HEK293T (cell line): Measurements from ENCODE around the gene BRIP1.
"Not testable (repeated sequence)": the region's sequence is repeated elsewhere in the genome, so short reads cannot be mapped to it uniquely, and the experiment has no call there.

ENCODE experiments used
- CTCF ChIA-PET: fragments of 350-600 bp; formaldehyde crosslinking; extraction: SDS; loops from one replicate; lab custom pipeline; 2021; ENCODE audit warnings: antibody characterized with exemption, inconsistent platforms; lab: Yijun Ruan, JAX
- POLR2A ChIA-PET: fragments of 350-600 bp; formaldehyde crosslinking; extraction: SDS; loops from one replicate; lab custom pipeline; 2020; ENCODE audit warnings: antibody characterized with exemption, inconsistent platforms; lab: Yijun Ruan, JAX
- DNase-seq: peaks from one replicate; pipeline ENCODE4 v3.0.0; 2012; ENCODE audit warnings: mixed read lengths; ENCODE audit errors: extremely low spot score
- ARNT ChIP-seq: fragments of 450-650 bp; IDR thresholded peaks from 2 replicates; pipeline ENCODE4 v1.6.1; 2017; ENCODE audit warnings: mild to moderate bottlenecking
- BHLHE40 ChIP-seq: fragments of 450-650 bp; IDR thresholded peaks from 2 replicates; pipeline ENCODE4 v1.6.1; 2016; ENCODE audit warnings: mild to moderate bottlenecking, moderate library complexity, borderline replicate concordance
- CTBP1 ChIP-seq: fragments of 450-650 bp; IDR thresholded peaks from 2 replicates; pipeline ENCODE4 v1.6.1; 2016; ENCODE audit warnings: borderline replicate concordance
- ELF4 ChIP-seq: fragments of 450-650 bp; IDR thresholded peaks from 2 replicates; pipeline ENCODE4 v1.6.1; 2017; ENCODE audit warnings: antibody characterized with exemption
- FOXA1 ChIP-seq: fragments of 450-650 bp; IDR thresholded peaks from 2 replicates; pipeline ENCODE4 v1.6.1; 2016; ENCODE audit warnings: mild to moderate bottlenecking
- FOXK2 ChIP-seq: fragments of 450-650 bp; IDR thresholded peaks from 2 replicates; pipeline ENCODE4 v1.6.1; 2016; ENCODE audit warnings: mild to moderate bottlenecking
- FOXM1 ChIP-seq: fragments of 450-650 bp; IDR thresholded peaks from 2 replicates; pipeline ENCODE4 v1.6.1; 2017; ENCODE audit warnings: mild to moderate bottlenecking, borderline replicate concordance
- HDGF ChIP-seq: fragments of 450-650 bp; IDR thresholded peaks from 2 replicates; pipeline ENCODE4 v1.6.1; 2017; ENCODE audit warnings: antibody characterized with exemption, borderline replicate concordance
- L3MBTL2 ChIP-seq: fragments of 450-650 bp; conservative IDR thresholded peaks from 2 replicates; pipeline ENCODE4 v1.6.1; 2016; ENCODE audit warnings: mild to moderate bottlenecking
- LEF1 ChIP-seq: fragments of 450-650 bp; IDR thresholded peaks from 2 replicates; pipeline ENCODE4 v1.6.1; 2017; ENCODE audit warnings: mild to moderate bottlenecking, borderline replicate concordance
- NFRKB ChIP-seq: fragments of 450-650 bp; IDR thresholded peaks from 2 replicates; pipeline ENCODE4 v1.6.1; 2016; ENCODE audit warnings: mild to moderate bottlenecking, moderate library complexity
- SP1 ChIP-seq: fragments of 450-650 bp; IDR thresholded peaks from 2 replicates; pipeline ENCODE4 v1.6.1; 2017
- SUZ12 ChIP-seq: fragments of 450-650 bp; IDR thresholded peaks from 2 replicates; pipeline ENCODE4 v1.6.1; 2016; ENCODE audit warnings: mild to moderate bottlenecking
- TARDBP ChIP-seq: fragments of 450-650 bp; IDR thresholded peaks from 2 replicates; pipeline ENCODE4 v1.6.1; 2016
- ZNF384 ChIP-seq: fragments of 450-650 bp; IDR thresholded peaks from 2 replicates; pipeline ENCODE4 v1.6.1; 2016
- TF ChIP-seq, protein P1 (sequence below): fragments of 450-650 bp; IDR thresholded peaks from 2 replicates; pipeline ENCODE4 v1.6.1; 2016

Gene BRIP1

DNA sequence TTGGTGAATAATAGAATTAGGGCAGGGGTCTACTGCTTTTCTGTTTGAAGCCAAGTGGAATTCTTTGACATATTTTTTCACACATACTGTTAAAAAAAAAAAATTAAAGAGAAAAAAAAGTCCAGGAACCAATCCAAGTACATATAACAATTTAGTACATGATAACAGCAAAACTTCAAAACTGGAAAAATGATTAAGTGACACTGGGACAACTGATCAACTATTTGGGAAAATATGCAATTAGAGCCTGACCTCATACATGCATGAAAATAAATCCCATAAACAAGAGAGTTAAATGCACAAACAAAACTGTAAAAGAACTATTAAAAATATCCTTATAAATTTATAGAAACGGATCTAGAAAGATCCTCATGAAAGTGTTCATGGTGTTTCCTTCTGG lies 27.7 kb downstream of the BRIP1 start:
- TF ChIP-seq CTBP1 (no peak), ARNT (no peak), BHLHE40 (no peak), NFRKB (no peak)
- CTCF ChIA-PET, result no interaction called here
- POLR2A ChIA-PET, result interaction anchor here (1.4 kb wide), 1 partner anchor 423 kb away, joined by 3 read pairs; no protein-coding TSS in a partner anchor
- DNase-seq, result no peak

DNA sequence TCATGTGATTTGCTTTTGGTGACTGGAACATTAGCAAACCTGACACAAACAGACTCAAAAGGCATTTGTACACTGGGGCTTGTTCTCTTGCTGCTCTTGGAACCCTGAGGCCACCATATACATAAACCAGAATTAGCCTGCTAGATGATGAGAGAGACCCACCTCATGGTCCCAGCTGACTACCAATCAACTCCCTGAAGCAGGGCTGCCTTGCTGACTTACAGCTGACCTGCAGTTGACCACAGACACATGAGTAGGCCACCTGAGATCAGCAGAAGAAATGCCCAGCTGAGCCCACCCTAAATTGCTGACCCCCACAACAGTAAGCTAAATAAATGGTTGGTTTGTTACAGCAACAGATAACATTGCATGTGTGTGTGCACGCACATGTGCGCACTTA lies 28.7 kb downstream of the BRIP1 start:
- TF ChIP-seq ZNF384 (no peak), L3MBTL2 (no peak), FOXK2 (no peak), LEF1 (no peak), CTBP1 (no peak), SP1 (no peak), BHLHE40 (no peak), HDGF (no peak), SUZ12 (no peak), NFRKB (no peak), ELF4 (no peak), FOXA1 (no peak), ARNT (no peak)
- TF ChIP-seq, protein P1, sequence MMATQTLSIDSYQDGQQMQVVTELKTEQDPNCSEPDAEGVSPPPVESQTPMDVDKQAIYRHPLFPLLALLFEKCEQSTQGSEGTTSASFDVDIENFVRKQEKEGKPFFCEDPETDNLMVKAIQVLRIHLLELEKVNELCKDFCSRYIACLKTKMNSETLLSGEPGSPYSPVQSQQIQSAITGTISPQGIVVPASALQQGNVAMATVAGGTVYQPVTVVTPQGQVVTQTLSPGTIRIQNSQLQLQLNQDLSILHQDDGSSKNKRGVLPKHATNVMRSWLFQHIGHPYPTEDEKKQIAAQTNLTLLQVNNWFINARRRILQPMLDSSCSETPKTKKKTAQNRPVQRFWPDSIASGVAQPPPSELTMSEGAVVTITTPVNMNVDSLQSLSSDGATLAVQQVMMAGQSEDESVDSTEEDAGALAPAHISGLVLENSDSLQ, result no peak
- no peak for DNase-seq
- CTCF ChIA-PET, result interaction anchor here (0.6 kb wide), 1 partner anchor 198 kb away, joined by 3 read pairs; no protein-coding TSS in a partner anchor
- POLR2A ChIA-PET, result interaction anchor here (1.2 kb wide), 1 partner anchor 29 kb away, joined by 4 read pairs; the partner anchor contains the start of gene BRIP1

DNA sequence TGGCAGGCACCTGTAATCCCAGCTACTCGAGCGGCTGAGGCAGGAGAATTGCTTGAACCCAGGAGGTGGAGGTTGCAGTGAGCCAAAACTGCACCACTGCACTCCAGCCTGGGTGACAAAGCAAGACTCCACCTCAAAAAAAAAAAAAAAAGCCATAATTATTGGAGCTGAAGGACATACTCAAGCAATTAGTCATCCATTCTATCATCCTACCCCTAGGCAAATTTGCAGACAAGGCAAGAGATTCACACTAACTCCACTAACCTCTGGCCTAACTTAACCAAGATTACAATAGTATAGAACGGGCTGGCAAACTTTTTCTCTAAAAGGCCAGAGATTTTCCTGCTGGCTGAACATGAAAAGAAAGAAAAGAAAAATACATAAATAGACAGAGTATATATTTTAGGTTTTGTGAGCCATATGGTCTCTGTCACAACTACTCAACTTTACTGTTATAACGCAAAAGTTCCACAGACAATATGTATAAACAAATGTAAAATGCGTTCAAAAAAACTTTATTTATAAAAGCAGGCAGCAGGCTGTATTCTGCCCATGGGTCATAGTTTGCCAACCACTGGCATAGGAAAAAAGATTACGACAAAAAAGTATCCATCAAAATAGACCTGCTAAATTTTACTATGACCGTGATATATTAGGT lies 29.7 kb downstream of the BRIP1 start:
- DNase-seq, result no peak
- POLR2A ChIA-PET, result interaction anchor here (1.2 kb wide), 1 partner anchor 30 kb away, joined by 4 read pairs; the partner anchor contains the start of gene BRIP1
- TF ChIP-seq, protein P1, result no peak
- TF ChIP-seq L3MBTL2, result no peak

DNA sequence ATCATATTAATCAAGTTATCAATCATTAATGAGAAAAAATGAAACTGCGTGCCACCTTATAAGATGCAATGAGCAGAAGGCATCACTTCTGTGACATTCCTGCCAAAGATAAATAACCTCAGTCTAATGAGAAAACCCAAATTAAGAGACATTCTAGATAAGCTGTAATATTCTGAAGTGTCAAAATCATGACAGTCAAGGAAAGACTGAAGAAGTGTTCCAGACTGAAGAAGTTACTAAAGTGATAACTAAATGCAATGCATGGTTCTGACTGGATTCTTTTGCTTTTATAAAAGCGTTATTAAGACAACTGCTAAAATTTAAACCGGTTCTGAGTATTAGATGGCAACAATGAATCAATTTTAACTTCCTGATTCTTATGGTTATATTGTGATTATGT lies 30.9 kb downstream of the BRIP1 start:
- ChIA-PET CTCF (no interaction called here), POLR2A (interaction anchor here (0.9 kb wide), 1 partner anchor 10 kb away, joined by 3 read pairs; no protein-coding TSS in a partner anchor)
- DNase-seq, result no peak
- TF ChIP-seq TARDBP, result no peak
- no peak for TF ChIP-seq ZNF384
- TF ChIP-seq SP1, result no peak
- no peak for TF ChIP-seq FOXA1
- no peak for TF ChIP-seq FOXK2
- no peak for TF ChIP-seq FOXM1
- no peak for TF ChIP-seq L3MBTL2
- TF ChIP-seq ELF4, result no peak
- TF ChIP-seq ARNT, result no peak
- no peak for TF ChIP-seq BHLHE40
- no peak for TF ChIP-seq SUZ12

More for the DNA sequence above, 29.7 kb downstream of the BRIP1 start:
- CTCF ChIA-PET, result interaction anchor here (0.7 kb wide), 1 partner anchor 10 kb away, joined by 3 read pairs; no protein-coding TSS in a partner anchor

DNA sequence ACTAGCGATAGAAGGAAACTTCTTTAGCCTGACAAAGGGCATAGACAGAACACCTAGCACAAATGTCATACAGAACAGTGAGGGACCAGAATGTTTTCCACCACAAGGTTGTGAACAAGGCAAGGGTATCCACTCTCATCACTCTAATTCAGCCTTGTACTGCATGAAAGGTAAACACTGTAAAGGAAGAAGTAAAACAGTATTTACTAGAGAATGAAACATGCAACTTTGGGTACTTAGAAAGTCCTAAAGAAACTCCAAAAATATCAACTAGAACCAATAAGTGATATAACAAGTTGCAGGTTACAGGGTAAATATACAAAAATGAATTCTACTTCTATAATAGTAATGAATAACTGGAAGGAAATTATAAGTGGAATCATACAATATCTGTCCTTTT lies 32.2 kb downstream of the BRIP1 start:
- ChIA-PET POLR2A (no interaction called here), CTCF (no interaction called here)
- TF ChIP-seq, protein P1, result no peak
- TF ChIP-seq SP1, result no peak
- no peak for DNase-seq

DNA sequence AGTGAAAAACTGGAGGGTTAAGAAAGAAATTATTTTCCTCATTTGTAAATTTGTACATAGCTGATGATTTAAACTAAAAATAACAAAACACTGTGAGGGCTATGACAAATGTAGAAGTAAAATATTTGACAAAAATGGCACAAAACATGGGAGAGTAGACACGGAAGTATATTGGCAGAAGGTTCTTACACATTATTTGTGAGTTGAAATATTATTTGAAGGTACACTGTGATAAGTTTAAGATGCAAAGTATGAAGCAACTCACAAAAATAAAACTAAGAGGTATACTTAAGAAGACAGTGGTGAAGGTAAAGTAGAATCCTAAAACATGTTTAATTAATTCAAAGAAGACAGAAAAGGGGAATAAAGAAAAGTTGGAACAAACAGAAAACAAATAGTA lies 34.6 kb downstream of the BRIP1 start:
- ChIA-PET POLR2A (no interaction called here), CTCF (no interaction called here)
- no peak for DNase-seq
- TF ChIP-seq NFRKB (no peak), L3MBTL2 (no peak), HDGF (no peak), SUZ12 (no peak), BHLHE40 (no peak), ELF4 (no peak), LEF1 (no peak), ZNF384 (no peak), FOXK2 (no peak)

DNA sequence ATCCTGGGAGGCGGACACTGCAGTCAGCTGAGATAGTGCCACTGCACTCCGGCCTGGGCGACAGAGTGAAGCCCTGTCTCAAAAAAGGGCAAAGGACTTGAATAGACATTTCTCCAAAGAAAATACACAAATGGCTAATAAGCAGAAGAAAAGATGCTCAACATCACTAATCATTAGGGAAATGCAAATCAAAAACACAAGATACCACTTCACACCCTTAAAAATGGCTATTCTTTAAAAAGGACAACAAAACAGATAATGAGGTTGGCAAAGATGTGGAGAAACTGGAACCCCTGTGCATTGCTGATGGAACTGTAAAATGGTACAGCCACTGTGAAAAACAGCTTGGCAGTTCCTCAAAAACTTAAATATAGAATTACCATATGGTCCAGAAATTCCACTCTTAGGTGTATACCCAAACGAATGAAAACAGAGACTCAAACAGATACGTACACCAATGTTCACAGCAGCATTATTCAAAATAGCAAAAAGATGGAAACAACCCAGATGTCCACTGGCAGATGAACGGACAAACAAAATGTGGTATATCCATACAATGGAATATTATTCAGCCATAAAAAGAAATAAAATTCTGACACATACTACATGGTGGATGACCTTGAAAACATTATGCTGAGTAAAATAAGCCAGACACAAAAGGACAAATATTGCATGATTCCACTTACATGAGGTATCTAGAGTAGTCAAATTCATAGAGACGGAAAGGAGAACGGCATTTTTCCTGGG lies 35.5 kb downstream of the BRIP1 start:
- CTCF ChIA-PET, result no interaction called here
- no peak for TF ChIP-seq LEF1
- no peak for TF ChIP-seq HDGF
- no peak for TF ChIP-seq ARNT
- TF ChIP-seq SP1, result no peak
- TF ChIP-seq SUZ12, result no peak
- no peak for DNase-seq
- POLR2A ChIA-PET, result no interaction called here

DNA sequence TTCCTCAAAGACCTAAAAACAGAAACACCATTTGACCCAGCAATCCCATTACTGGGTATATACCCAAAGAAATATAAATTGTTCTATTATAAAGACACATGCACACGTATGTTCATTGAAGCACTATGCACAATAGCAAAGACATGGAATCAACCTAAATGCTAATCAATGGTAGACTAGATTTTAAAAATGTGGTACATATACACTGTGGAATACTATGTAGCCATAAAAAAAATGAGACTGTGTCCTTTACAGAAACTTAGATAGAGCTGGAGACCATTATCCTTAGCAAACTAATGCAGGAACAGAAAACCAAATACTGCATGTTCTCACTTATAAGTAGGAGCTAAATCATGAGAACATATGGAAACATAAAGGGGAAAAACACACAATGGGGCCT lies 36.5 kb downstream of the BRIP1 start:
- CTCF ChIA-PET, POLR2A ChIA-PET, DNase-seq: not testable (repeated sequence)

DNA sequence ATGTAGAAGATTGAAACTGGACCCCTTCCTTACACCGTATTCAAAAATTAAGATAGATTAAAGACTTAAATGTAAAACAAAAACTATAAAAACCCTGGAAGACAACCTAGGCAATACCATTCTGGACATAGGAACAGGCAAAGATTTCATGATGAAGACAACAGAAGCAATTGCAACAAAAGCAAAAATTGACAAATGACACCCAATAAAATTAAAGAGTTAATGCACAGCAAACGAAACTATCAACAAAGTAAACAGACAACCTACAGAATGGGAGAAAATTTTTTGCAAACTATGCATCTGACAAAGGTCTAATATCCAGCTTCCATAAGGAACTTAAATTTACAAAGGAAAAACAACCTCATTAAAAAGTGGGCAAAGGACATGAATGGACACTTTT lies 37.1 kb downstream of the BRIP1 start:
- CTCF ChIA-PET, POLR2A ChIA-PET, DNase-seq: not testable (repeated sequence)
